Mesenteric fat pad (tissue), 1 donor: Measurements from ENCODE around the gene FBN1. TPM values are rescaled to one million over a fixed set of nuclear protein-coding genes. Genes with fewer than 3 reads are reported as not detected.

ENCODE experiments used
- DNase-seq: peaks from one replicate; pipeline ENCODE4 v3.0.0-alpha.2; 2020; ENCODE audit warnings: low spot score
- total RNA-seq: library from RNA; stranded (reverse); fragmentation: NEBNext Ultra II Directional; extraction: Animal tissue kit (Norgen Biotek cat#: 25700); gene quantifications from one replicate; pipeline ENCODE4 v1.2.1, GENCODE V29; 2021
- donor health status: DM: yes; HTN: yes; CAD: no.

FBN1 gene
- total RNA-seq, 1 donor from 2014 or later, result 297 TPM

GRCh38 chr15:48582452-48583247 lies 62.9 kb downstream of the FBN1 start:
- no peak for DNase-seq

- no peak for DNase-seq
These were observed 64.3 kb downstream of the FBN1 start for GRCh38 chr15:48581219-48581618.

- no peak for DNase-seq
These were observed 64.8 kb downstream of the FBN1 start for GRCh38 chr15:48580736-48581135.

- no peak for DNase-seq
These were observed 65.4 kb downstream of the FBN1 start for GRCh38 chr15:48579945-48580671.

- DNase-seq, result no peak
These were observed 66.5 kb downstream of the FBN1 start for GRCh38 chr15:48578965-48579364.

GRCh38 chr15:48577469-48577868 lies 68.0 kb downstream of the FBN1 start:
- DNase-seq, result no peak

- DNase-seq, result no peak
These were observed 71.3 kb downstream of the FBN1 start for GRCh38 chr15:48574187-48574586.

GRCh38 chr15:48573780-48574179 lies 71.7 kb downstream of the FBN1 start:
- no peak for DNase-seq

GRCh38 chr15:48572823-48573222 lies 72.7 kb downstream of the FBN1 start:
- no peak for DNase-seq

- DNase-seq, result no peak
These were observed 74.0 kb downstream of the FBN1 start for GRCh38 chr15:48571510-48571909.

GRCh38 chr15:48570822-48571221 lies 74.7 kb downstream of the FBN1 start:
- DNase-seq, result no peak

GRCh38 chr15:48569591-48570302 lies 75.8 kb downstream of the FBN1 start:
- no peak for DNase-seq

GRCh38 chr15:48566668-48567067 lies 78.8 kb downstream of the FBN1 start:
- no peak for DNase-seq

GRCh38 chr15:48565560-48566482 lies 79.7 kb downstream of the FBN1 start:
- no peak for DNase-seq

GRCh38 chr15:48564690-48565089 lies 80.8 kb downstream of the FBN1 start:
- no peak for DNase-seq

- no peak for DNase-seq
These were observed 81.6 kb downstream of the FBN1 start for GRCh38 chr15:48563934-48564333.

GRCh38 chr15:48560321-48561051 lies 85.0 kb downstream of the FBN1 start:
- DNase-seq, result no peak

GRCh38 chr15:48559285-48559684 lies 86.2 kb downstream of the FBN1 start:
- DNase-seq, result no peak

- no peak for DNase-seq
These were observed 87.3 kb downstream of the FBN1 start for GRCh38 chr15:48558226-48558625.

- no peak for DNase-seq
These were observed 88.2 kb downstream of the FBN1 start for GRCh38 chr15:48557335-48557734.
